Neutrophil (primary cell): ENCODE results near the gene GNG7.
"Not testable (repeated sequence)": the region's sequence is repeated elsewhere in the genome, so short reads cannot be mapped to it uniquely, and the experiment has no call there.

Experiments used
- H3K27ac ChIP-seq: fragments of 200-600 bp; sonication (generic); 2 replicates; pipeline ENCODE4 v1.5.1; 2016; ENCODE audit warnings: mild to moderate bottlenecking, moderate library complexity
- H3K27me3 ChIP-seq: fragments of 200-600 bp; sonication (generic); 2 replicates; pipeline ENCODE4 v1.6.0; 2016; ENCODE audit warnings: mild to moderate bottlenecking
- H3K36me3 ChIP-seq: fragments of 200-600 bp; sonication (generic); 2 replicates; pipeline ENCODE4 v1.5.1; 2017
- H3K4me1 ChIP-seq, 2 experiments: fragments of 200-600 bp in 1 of 2; sonication (generic) in 1 of 2; 1 replicate in 1 of 2; 2 replicates in 1 of 2; pipeline versions ENCODE4 v1.5.1 to v1.6.1; 2013 to 2016; ENCODE audit warnings: low read depth in 1 of 2, low read length in 1 of 2, mild to moderate bottlenecking in 1 of 2, moderate library complexity in 1 of 2; ENCODE audit not compliant: control insufficient read depth in 1 of 2, insufficient read depth in 1 of 2
- H3K4me3 ChIP-seq, 2 experiments: fragments of 200-600 bp in 1 of 2; sonication (generic) in 1 of 2; 1 replicate in 1 of 2; 2 replicates in 1 of 2; pipeline ENCODE4 v1.5.1; 2013 to 2016; ENCODE audit warnings: low read depth in 1 of 2, low read length in 1 of 2, mild to moderate bottlenecking in 1 of 2, moderate library complexity in 1 of 2
- H3K9me3 ChIP-seq: fragments of 200-600 bp; sonication (generic); 2 replicates; pipeline ENCODE4 v1.5.1; 2016
- TF ChIP-seq, protein P1 (sequence below): fragments of 200-600 bp; sonication (generic); IDR thresholded peaks from 2 replicates; pipeline ENCODE4 v1.5.1; 2016; ENCODE audit warnings: antibody characterized with exemption

Gene GNG7

DNA sequence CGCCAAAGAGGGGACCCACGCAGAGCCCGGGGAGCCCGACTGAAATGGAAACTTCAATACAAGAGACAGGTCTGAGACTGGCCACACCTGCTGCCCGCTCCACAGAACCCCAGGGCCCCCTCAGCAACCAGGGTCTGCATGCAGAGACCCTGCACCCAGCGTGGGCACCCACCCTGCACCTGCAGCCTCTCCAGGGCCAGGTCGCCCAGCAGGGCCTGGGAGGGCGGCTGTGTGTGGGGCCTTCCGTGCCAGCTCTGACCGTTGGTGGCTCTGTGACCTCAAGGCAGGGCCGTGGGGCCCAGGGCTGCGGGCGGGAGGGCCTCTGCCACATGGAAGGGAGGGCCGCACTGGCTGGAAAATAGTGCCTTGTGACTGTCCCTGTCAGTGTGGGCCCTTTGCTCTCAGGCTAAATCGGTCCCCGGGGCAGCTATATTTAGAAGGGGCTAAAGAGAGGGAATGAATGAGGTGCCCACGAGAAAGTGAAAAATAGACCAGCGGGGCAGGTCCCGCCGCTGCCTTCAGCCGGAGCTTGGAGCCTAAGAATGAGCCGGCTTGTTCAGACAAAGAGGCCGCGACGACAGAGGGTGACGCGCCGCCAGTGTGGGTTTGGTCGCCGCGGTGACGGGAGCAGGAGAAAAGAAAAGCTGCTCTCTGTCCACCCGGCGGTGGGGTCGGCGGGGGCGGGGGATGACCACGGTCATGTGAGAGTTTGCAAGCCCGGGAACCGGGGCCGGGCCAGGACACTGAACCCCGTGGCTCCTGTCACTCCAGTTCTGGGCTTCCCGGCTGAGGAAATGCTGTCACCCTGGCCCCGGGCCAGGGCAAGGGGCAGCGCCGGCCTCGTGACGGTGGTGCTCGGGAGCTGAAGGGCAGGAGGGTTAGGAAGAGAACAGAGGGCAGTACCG, 156.1 kb downstream of the GNG7 start:
- TF ChIP-seq, protein P1, sequence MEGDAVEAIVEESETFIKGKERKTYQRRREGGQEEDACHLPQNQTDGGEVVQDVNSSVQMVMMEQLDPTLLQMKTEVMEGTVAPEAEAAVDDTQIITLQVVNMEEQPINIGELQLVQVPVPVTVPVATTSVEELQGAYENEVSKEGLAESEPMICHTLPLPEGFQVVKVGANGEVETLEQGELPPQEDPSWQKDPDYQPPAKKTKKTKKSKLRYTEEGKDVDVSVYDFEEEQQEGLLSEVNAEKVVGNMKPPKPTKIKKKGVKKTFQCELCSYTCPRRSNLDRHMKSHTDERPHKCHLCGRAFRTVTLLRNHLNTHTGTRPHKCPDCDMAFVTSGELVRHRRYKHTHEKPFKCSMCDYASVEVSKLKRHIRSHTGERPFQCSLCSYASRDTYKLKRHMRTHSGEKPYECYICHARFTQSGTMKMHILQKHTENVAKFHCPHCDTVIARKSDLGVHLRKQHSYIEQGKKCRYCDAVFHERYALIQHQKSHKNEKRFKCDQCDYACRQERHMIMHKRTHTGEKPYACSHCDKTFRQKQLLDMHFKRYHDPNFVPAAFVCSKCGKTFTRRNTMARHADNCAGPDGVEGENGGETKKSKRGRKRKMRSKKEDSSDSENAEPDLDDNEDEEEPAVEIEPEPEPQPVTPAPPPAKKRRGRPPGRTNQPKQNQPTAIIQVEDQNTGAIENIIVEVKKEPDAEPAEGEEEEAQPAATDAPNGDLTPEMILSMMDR = no peak
- Histone ChIP-seq H3K9me3 (no peaks in the 10 kb centered on the region), H3K4me1 (peaks cover 41 to 53% of the 10 kb centered on the region in 2 experiments), H3K36me3 (no peaks in the 10 kb centered on the region), H3K27me3 (no peaks in the 10 kb centered on the region), H3K4me3 (no peak overlapping the region), H3K27ac (no peak overlapping the region)

DNA sequence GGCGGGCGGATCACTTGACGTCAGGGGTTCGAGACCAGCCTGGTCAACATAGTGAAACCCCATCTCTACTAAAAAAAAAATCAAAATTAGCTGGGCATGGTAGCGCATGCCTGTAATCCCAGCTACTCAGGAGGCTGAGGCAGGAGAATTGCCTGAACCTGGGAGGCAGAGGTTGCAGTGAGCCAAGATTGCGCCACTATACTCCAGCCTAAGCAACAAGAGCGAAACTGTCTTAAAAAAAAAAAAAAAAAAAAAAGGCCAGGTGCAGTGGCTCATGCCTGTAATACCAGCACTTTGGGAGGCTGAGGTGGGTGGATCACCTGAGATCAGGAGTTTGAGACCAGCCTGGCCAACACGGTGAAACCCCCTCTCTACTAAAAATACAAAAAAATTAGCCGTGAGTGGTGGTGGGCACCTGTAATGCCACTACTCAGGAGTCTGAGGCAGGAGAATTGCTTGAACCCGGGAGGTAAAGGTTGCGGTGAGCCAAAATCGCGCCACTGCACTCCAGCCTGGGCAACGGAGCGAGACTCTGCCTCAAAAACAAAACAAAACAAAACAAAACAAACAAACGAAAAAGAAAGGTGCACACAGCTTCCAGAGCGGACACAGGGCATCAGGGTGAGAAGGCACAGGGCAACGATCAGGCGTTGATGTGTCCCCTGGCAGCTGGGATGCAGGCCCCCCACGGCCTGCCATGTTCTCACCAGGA, 156.9 kb downstream of the GNG7 start:
- H3K9me3 ChIP-seq, H3K27me3 ChIP-seq, H3K36me3 ChIP-seq, H3K27ac ChIP-seq, H3K4me3 ChIP-seq: not testable (repeated sequence)
- peaks cover 41 to 51% of the 10 kb centered on the region in 2 experiments for H3K4me1 ChIP-seq

DNA sequence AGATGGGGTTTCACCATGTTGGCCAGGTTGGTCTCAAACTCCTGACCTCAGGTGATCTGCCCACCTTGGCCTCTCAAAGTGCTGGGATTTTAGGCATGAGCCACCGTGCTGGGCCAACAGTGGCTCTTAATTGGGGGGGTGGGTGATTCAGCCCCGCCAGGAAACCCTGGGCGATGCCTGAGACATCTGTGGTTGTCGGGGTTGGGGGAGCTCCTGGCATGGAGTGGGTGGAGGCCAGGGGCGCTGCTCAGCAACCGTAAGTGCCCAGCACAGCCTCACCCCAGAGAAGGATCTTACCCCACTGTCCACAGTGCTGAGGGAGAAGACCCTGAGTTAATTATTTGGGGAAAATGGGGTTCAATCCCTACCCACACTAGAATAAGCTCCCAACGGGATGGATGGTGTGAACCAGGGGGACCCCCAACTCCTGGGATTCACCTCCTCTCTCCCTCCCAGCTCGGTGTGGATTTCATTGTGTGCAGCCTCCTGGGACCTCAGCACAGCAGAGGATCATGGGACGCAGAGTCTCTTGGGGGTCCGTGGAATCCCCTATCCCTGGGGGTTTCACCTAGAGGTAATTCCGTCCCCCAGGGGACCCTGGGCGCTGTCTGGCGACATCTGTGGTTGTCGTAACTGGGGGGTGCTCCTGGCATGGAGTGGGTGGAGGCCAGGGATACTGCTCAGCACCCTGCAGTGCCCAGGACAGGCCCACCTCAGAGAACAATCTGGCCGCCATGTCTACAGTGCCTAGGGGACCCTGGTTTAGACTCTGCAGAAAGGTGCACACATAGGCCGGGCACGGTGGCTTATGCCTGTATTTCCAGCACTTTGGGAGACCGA, 157.7 kb downstream of the GNG7 start:
- TF ChIP-seq, protein P1 = no peak
- Histone ChIP-seq H3K27me3 (no peaks in the 10 kb centered on the region), H3K27ac (no peak overlapping the region), H3K9me3 (no peaks in the 10 kb centered on the region), H3K4me3 (no peak overlapping the region), H3K4me1 (peaks cover 34 to 44% of the 10 kb centered on the region in 2 experiments), H3K36me3 (no peaks in the 10 kb centered on the region)

DNA sequence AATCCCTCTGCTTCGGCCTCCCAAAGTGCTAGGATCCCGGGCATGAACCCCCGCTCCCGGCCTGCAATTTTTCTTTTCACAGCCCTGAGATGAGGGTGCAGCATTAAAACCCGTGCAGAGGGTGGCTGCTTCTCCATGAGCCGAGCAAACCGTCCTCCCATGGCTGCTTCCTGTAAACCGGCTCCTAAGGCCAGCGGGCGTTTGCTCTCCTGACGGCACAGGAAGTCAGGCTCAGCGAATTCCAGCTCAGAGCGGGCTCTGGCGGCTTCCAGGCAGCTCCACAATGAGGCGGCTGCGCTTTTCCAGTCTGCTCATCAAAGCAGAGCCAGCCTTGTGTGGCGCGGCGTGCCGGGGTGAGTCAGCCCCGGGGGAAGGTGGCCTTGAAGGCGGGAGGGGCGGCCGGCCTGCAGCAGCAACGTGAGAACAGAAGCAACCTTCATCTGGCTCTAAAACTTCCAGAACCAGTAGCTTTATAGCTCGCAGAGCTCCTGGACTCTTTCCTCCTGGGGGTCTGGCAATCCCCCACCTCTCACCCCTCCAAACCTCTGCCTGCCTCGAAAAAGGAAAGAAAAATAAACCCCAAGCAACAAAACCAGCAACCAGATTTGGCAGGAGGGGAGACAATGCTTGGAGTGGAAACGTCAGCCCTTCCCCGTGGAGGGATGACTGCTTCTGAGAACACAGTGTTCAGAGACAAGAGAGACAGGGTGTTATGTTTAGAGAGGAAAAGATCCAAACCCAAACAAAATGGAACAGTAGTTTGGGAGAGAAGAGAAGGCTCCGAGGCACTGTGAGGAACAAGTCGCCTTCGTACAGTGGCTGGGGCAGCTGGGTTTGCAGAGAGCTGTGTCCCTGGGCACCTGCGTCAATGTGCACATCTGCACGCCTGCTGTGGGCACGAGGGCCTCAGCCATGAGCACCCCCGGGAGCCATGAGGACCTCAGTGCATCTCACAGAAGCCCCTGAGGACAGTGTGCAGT, 158.7 kb downstream of the GNG7 start:
- peak overlapping the region; percentile 16 for H3K27ac ChIP-seq
- peak overlapping the region in 1 of 2 experiments; percentile 42 for H3K4me3 ChIP-seq
- H3K4me1 ChIP-seq = peaks cover 30 to 40% of the 10 kb centered on the region in 2 experiments

DNA sequence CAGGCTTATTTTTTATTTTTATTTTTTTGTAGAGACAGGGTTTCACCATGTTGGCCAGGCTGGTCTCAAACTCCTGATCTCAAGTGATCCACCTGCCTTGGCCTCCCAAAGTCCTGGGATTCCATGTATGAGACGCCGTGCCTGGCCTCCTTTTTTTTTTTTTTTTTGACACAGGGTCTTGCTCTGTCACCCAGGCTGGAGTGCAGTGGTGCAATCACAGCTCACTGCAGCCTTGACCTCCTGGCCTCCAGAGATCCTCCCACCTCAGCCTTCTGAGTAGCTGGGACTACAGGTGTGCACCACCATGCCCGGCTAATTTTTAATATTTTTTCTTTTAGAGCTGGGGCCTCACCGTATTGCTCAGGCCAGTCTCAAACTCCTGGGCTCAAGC, 159.4 kb downstream of the GNG7 start:
- not testable (repeated sequence) for H3K9me3 ChIP-seq, H3K27ac ChIP-seq
- peaks cover 30 to 40% of the 10 kb centered on the region in 2 experiments for H3K4me1 ChIP-seq

More for the DNA sequence above, 158.7 kb downstream of the GNG7 start:
- Histone ChIP-seq H3K9me3 (no peaks in the 10 kb centered on the region), H3K36me3 (no peaks in the 10 kb centered on the region), H3K27me3 (no peaks in the 10 kb centered on the region)
- TF ChIP-seq, protein P1 = no peak

More for the DNA sequence above, 159.4 kb downstream of the GNG7 start:
- H3K36me3 ChIP-seq, H3K27me3 ChIP-seq: not testable (repeated sequence)
- H3K4me3 ChIP-seq = peak overlapping the region in 1 of 2 experiments; percentile 42
